Lower leg skin (tissue), 4 donors: ENCODE results near the gene C4BPB. TPM values are rescaled to one million over a fixed set of nuclear protein-coding genes. Genes with fewer than 3 reads are reported as not detected.

Experiments
- DNase-seq, 2 donors: peaks; one replicate each; pipeline ENCODE4 v3.0.0-alpha.2; 2019; ENCODE audit warnings: low spot score in 2 of 2
- H3K4me3 ChIP-seq: fragments of 200-600 bp; sonication (generic); 2 replicates; pipeline ENCODE4 v1.5.1; 2017; ENCODE audit warnings: mild to moderate bottlenecking, low read depth; ENCODE audit not compliant: poor library complexity, severe bottlenecking
- CTCF ChIP-seq, 3 donors: fragments of 450-650 bp; IDR thresholded peaks; one replicate each; pipeline ENCODE4 v1.5.1; 2016; ENCODE audit warnings: antibody characterized with exemption in 3 of 3, mild to moderate bottlenecking in 3 of 3, moderate library complexity in 2 of 3
- POLR2A ChIP-seq, 2 donors: fragments of 450-650 bp; IDR thresholded peaks; one replicate each; pipeline ENCODE4 v1.6.1; 2016 to 2017; ENCODE audit warnings: antibody characterized with exemption in 2 of 2, mild to moderate bottlenecking in 1 of 2, moderate library complexity in 1 of 2
- WGBS, 2 donors: methylation state at CpG; one replicate each; pipeline ENCODE4 v1.1.5; 2018; 5-methylcytosine and 5-hydroxymethylcytosine counted together
- intact Hi-C: fragments of 100-400 bp; cut with DNase I; formaldehyde crosslinking; loops from one replicate; pipeline ENCODE4 v1.15.0; 2023; ENCODE audit warnings: low total_unique reads
- total RNA-seq, 4 donors: library from RNA; depleted of rRNA; stranded (reverse); fragments of >200 nt; gene quantifications; one replicate each; pipeline ENCODE4 v1.1.0, GENCODE V29; 2016

Gene C4BPB
- total RNA-seq, 4 donors from 2014 or later, result not detected

DNA sequence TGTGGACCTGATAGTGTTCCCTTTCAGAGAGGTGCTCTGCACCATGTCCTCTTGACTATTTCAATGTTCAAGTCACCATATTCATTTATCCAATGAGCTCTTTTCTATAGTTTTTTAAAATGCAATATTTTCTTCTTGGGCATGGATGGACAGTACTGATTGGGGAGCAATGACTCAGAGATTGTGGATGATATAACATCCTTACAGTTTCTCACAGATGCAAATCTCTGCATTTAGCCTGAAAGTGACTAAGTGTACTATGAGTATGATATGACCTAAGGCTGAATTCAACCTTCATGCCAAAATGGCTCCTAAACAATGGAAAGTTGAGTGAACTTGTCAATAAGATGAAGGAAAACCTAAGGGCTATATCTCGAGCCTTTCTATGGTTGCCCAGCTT lies 51.9 kb downstream of the C4BPB start:
- intact Hi-C loops, result no loop called here
- no peak for DNase-seq
- TF ChIP-seq CTCF (IDR thresholded peaks at IDR 0.05) (no peak), POLR2A (IDR thresholded peaks at IDR 0.05) (no peak)
- H3K4me3 ChIP-seq, result no peak overlapping the region
- 39 to 58% methylated on average over 1 of the region's 1 CpG for WGBS, 2 donors

DNA sequence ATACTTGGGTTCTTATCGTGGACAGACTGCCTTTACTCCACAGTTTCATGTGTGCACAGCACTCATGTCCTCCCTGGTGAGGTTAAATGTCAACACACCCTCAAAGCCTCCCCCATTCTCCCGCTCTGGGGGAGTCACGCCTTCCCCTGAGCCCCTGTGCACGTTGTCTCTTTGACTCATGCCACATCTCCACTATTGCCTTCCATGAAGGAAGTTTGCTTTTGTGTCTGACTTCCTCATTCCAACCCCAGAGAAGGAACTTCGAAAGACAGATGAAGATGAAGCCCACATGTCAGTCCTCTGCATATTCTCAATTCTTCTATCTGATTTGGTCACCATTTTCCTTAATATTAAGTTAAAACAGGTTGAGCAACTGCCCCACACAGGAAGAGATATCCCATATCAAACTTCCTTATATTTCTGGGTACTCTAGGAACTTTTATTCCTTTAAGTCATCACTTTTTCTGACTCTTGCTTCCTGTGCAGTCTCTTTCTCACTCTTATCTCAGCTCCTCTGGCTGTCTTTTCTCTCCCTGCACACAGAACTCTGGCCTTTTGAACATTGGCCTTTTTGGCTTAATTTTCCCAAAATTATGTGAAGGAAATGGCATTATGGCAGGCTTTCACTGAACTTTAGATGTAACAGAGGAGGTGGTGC lies 56.9 kb downstream of the C4BPB start:
- TF ChIP-seq CTCF (IDR thresholded peaks at IDR 0.05) (no peak), POLR2A (IDR thresholded peaks at IDR 0.05) (no peak)
- H3K4me3 ChIP-seq, result no peak overlapping the region
- intact Hi-C loops, result no loop called here
- DNase-seq, result no peak
- 73 to 79% methylated on average over 5 of the region's 5 CpGs for WGBS, 2 donors

Other genes with a start within 250 kb of the C4BPB start
- gene IL20, start 223.2 kb upstream of the C4BPB start, total RNA-seq, result not detected
- not detected for gene IL24, start 191.4 kb upstream of the C4BPB start, total RNA-seq
- gene FCMR, start 166.9 kb upstream of the C4BPB start, total RNA-seq, result 1 to 10 TPM in 2 of 4 donors, under 1 TPM in 1, not detected in 1; 0.34 to 1.4 (median 1.3) TPM
- 1 to 10 TPM in 2 of 4 donors, under 1 TPM in 1, not detected in 1; 0.55 to 4.7 (median 2.0) TPM for gene PIGR, start 142.4 kb upstream of the C4BPB start, total RNA-seq
- gene FCAMR, start 118.4 kb upstream of the C4BPB start, total RNA-seq, result not detected
- gene C1orf116, start 56.1 kb upstream of the C4BPB start, total RNA-seq, result 100 to 1,000 TPM in 2 of 4 donors, 10 to 100 TPM in 2; 81.5 to 137 (median 110) TPM
- 10 to 100 TPM; 47.5 to 91.8 (median 65.5) TPM for gene YOD1, start 37.7 kb upstream of the C4BPB start, total RNA-seq
- gene PFKFB2, start 35.6 kb upstream of the C4BPB start, total RNA-seq, result 10 to 100 TPM; 12.6 to 22.6 (median 16.8) TPM
- not detected for gene C4BPA, start 15.4 kb downstream of the C4BPB start, total RNA-seq
- gene CD55, start 232.8 kb downstream of the C4BPB start, total RNA-seq, result 100 to 1,000 TPM; 153 to 260 (median 238) TPM